Measurements from ENCODE around the gene FPR2.
"Not testable (repeated sequence)": the region's sequence is repeated elsewhere in the genome, so short reads cannot be mapped to it uniquely, and the experiment has no call there.

The FPR2 gene

DNA sequence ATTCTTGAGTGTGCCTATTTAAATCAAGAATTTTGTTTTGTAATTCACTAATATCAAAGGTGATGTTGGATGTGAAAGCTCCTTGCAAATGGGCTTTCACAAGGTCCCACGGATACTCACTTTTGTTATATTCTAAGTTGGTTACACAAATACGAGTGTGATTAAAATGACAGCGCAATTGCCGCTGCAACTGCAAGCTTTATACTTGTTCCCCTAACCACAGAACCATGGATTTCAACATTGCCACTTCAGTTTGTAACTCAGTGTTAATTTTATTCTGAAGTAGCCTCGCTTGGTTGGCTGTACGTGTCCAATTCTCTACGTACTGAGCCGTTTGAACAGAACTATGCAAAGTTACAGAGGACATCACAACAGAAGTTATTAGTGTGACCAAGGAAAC is 44.4 kb downstream of the FPR2 start:
- not testable (repeated sequence) for DNase-seq (ENCODE audit: low read depth in 2 of 2)

DNA sequence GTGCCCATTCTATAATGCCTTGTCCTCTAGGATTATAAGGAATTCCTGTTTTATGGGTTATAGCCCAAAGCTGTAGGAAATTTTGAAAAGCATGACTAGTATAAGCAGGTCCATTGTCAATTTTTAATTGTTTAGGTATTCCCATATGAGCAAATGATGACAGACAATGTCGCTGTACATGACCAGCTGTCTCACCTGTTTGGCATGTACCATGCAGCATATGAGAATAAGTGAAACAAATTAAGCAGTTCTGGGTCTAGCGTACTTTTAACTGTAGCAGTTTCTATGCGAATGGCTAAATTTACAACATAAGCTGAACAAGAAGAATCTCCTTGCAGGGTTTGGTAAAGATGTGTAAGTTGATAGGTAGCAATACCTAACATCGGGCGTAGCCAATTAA is 45.6 kb downstream of the FPR2 start:
- not testable (repeated sequence) for DNase-seq (ENCODE audit: low read depth in 2 of 2)

DNA sequence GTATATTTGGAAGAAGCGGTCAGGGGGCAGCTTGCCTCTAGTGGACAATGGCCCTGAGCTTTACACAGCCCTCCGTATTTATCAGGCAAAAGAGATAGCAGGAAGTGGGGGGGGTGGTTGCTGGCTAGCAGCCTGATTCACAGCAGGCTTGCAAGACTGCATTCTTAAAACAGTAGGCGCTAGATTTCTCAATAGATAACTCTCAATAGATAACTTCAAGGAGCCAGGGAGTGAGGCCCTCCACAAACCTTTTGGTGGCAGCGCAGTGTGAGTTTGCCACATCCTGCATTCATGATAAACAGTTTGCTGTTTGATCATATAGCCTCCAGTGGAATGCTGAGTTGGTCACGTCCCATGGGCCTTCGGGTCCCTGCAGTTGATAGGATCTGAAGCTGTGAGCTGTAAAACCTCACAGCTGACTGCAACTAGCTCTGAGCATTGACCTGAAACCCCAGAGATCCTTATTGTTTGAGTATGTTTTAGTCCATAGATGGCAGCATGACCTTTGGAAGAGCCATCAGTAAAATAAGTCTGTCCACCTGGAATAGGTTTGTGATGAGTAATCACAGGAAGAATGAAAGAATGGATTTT is 46.2 kb downstream of the FPR2 start:
- no peak for DNase-seq (ENCODE audit: low read depth in 2 of 2)

DNA sequence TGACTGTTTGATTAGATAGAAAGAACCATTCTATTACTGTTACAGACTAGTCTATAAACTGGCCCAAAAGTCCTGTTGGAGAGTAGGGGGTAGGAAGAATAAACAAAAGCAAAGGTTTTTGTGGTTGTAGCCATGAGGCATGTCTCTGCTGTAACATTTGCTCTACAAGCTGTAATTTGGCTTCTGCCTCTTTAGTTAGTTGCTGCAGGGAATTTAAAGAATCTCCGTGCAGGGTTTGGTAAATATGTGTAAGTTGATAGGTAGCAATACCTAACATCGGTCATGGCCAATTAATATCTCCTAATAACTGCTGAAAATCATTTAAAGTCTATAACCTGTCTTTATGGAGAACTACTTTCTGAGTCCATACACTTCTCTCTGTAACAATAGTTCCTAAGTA is 46.9 kb downstream of the FPR2 start:
- no peak for DNase-seq (ENCODE audit: low read depth in 2 of 2)

DNA sequence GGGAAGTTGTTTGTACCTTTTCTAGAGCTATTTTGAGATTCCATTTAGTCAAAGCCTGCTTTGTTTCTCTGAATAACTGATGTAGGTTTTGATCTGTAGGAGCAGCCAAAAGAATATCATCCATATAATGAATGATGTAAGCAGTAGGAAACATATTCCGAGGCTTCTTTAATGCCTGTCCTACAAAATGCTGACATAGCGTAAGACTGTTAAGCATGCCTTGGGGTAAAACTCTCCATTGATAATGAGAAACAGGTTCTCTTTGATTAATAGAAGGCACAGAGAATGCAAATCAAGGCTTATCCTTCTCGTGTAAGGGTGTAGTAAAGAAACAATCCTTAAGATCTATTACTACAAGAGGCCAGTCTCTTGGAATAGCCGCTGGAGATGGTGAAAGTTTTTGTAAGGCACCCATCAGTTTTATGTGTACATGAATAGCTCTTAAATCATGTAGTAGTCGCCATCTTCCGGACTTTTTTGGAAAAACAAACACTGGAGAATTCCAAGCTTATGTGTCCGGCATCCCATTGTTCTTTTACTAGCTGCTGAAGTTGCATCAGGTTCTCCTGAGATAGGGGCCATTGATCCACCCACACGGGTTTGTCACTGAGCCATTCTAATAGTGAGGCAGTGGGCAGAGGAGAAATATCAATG is 47.5 kb downstream of the FPR2 start:
- DNase-seq (ENCODE audit: low read depth in 2 of 2): no peak

DNA sequence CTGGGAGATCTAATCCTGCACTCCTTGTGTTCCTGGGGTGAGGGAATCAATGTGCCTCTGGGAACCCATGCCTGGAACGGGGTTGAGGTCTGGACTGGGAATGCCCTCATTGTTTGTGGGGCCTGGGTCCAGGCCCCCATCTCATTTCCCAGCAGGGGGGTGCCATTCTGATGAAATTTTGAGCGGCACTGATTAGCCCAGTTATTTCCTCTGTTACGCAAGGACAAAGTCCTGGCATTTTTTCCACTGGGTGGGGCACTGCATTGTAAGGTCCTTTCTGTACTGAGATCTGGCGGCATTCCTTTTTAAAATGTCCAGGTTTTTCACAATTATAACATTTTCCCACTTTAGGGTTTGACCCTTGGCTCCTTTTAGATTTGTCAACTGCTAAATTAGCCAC is 48.8 kb downstream of the FPR2 start:
- DNase-seq (ENCODE audit: low read depth in 2 of 2): no peak

DNA sequence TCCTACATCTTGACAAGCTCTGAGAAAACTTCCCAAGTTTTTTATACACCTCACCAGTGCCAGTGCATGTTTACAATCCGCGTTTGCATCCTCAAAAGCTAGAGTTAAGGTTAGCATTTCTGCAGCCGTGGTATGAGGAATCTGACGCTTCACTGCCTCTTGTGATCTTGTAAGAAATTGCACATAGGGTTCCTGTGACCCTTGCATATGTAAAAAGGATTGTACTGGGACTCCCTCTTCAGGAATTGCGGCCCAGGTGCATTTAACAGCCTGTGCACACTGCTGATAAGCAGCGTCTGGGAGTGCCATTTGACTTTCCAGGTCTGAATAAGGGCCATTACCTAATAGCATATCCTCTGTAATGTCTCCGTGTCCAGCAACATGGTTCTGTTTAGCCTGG is 49.2 kb downstream of the FPR2 start:
- no peak for DNase-seq (ENCODE audit: low read depth in 2 of 2)

DNA sequence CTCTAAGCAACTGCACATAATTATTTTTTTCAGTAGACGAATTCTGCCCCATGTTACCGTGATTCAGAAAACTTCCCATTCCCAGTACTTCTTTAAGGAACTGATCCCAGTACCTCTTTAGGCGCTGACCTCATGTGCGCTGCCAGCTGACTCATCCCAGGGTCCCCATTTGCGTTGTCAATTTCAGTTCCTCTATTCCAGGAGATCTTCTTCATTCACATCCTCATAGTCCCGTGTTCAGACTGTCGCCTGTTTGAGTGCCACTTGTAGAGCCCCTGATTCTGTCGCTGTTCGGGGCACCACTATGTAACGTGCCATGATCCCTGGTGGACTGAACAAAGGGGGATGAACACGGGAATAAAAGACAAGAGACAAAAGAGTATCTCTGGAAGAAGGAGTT is 50.4 kb downstream of the FPR2 start:
- DNase-seq (ENCODE audit: low read depth in 2 of 2): no peak

DNA sequence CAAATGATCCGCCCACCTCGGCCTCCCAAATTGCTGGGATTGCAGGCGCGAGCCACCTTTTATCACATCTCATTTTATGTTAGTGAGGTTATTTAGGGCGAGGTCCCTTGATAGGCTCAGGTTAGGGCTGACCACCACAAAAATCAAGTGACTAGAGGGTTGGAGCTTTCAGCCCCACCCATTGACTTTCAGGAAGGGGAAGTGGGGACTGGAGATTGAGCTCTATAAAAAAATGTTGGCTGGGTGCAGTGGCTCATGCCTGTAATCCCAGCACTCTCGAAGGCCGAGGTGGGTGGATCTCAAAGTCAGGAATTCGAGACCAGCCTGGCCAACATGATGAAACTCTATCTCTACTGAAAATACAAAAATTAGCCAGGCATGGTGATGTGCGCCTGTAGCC is 54.1 kb downstream of the FPR2 start:
- no peak for DNase-seq (ENCODE audit: low read depth in 2 of 2)

DNA sequence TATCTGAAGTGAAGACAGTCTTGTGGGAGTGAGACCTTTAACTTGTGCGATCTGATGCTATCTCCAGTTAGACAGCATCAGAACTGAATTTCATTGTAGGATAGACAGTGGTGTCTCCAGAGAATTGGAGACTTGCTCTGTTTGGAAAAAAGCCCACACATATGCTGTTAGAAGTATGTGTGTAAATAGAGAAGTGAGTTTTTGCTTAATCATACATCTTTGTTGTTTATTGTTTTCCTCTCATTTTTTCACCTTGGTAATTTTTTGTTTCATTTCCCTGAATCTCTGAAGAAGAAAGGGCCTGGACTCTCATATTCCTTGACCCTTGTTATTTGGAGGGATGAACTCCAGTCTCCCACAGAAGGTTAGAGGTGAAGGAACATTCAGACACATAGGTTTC is 55.7 kb downstream of the FPR2 start:
- no peak for DNase-seq (ENCODE audit: low read depth in 2 of 2)

DNA sequence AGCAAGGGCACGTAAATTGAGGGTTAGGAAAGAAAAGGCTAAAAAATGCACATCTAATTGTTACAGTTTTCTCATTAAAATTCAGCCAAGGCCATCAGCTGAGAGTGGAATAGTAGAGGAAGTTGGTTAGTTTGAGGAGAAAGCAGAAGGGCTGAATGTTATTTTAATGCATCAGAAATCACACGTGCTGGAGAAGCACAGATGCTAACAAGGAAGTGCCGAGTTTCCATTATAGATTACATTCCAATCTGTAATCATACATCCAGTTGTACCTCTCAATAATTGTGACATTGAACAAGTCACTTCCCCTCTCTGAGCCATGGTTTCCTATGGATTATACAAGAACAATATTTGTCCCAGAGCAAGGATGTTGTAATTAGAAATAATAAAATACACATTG is 59.0 kb downstream of the FPR2 start:
- DNase-seq (ENCODE audit: low read depth in 2 of 2): no peak

Measured in stimulated activated CD8-positive, alpha-beta memory T cell treated with anti-CD3 and anti-CD28 coated beads, Interleukin-15, amount 100 ng/mL, for 4 hours (primary cell).